Liver (tissue), 9 donors: Measurements from ENCODE around the gene PNKD. TPM values are rescaled to one million over a fixed set of nuclear protein-coding genes. Genes with fewer than 3 reads are reported as not detected.

Source experiments
- DNase-seq: peaks from one replicate; pipeline ENCODE4 v3.0.0-alpha.2; 2017; ENCODE audit warnings: low spot score
- H3K27ac ChIP-seq, 2 donors: one replicate each; pipeline ENCODE4 v1.7.0; 2013; ENCODE audit warnings: inconsistent platforms in 2 of 2, low read length in 2 of 2, control low read depth in 1 of 2, low read depth in 1 of 2, mild to moderate bottlenecking in 1 of 2
- H3K27me3 ChIP-seq, 4 donors: one replicate each; pipeline versions ENCODE4 v1.6.1 to v1.7.0; 2013; ENCODE audit warnings: low read length in 3 of 4, inconsistent platforms in 1 of 4, mild to moderate bottlenecking in 1 of 4, moderate library complexity in 1 of 4; ENCODE audit not compliant: control insufficient read depth in 4 of 4, insufficient read depth in 4 of 4
- H3K36me3 ChIP-seq, 4 donors: one replicate each; pipeline versions ENCODE4 v1.6.1 to v1.7.0; 2013; ENCODE audit warnings: low read length in 3 of 4, mild to moderate bottlenecking in 3 of 4, low read depth in 1 of 4, moderate library complexity in 1 of 4; ENCODE audit not compliant: control insufficient read depth in 4 of 4, insufficient read depth in 3 of 4
- H3K4me1 ChIP-seq, 4 donors: one replicate each; pipeline versions ENCODE4 v1.6.1 to v1.7.0; 2013; ENCODE audit warnings: low read length in 3 of 4, mild to moderate bottlenecking in 3 of 4, moderate library complexity in 1 of 4; ENCODE audit not compliant: control insufficient read depth in 4 of 4, insufficient read depth in 4 of 4
- H3K4me3 ChIP-seq, 3 donors: one replicate each; pipeline versions ENCODE4 v1.6.1 to v1.7.0; 2013; ENCODE audit warnings: low read length in 3 of 3, control low read depth in 1 of 3, low read depth in 1 of 3, mild to moderate bottlenecking in 1 of 3
- H3K9ac ChIP-seq, 2 donors: one replicate each; pipeline ENCODE4 v1.7.0; 2013; ENCODE audit warnings: low read length in 2 of 2, mild to moderate bottlenecking in 2 of 2, moderate library complexity in 2 of 2, control low read depth in 1 of 2, low read depth in 1 of 2
- H3K9me3 ChIP-seq, 4 donors: one replicate each; pipeline versions ENCODE4 v1.6.1 to v1.7.0; 2013; ENCODE audit warnings: low read length in 3 of 4; ENCODE audit not compliant: control insufficient read depth in 4 of 4
- ATF3 ChIP-seq: IDR thresholded peaks from 2 replicates; pipeline ENCODE4 v1.6.1; 2016; ENCODE audit warnings: antibody characterized with exemption
- EGR1 ChIP-seq, 2 donors: IDR thresholded peaks; 2 replicates each; pipeline ENCODE4 v1.6.1; 2016 to 2018; ENCODE audit warnings: antibody characterized with exemption in 2 of 2, low read depth in 2 of 2
- FOXA1 ChIP-seq: IDR thresholded peaks from 2 replicates; pipeline ENCODE4 v1.6.1; 2016; ENCODE audit warnings: antibody characterized with exemption
- FOXA2 ChIP-seq: IDR thresholded peaks from 2 replicates; pipeline ENCODE4 v1.6.1; 2016; ENCODE audit warnings: antibody characterized with exemption
- HNF4A ChIP-seq, 2 donors: conservative IDR thresholded peaks; 2 replicates each; pipeline ENCODE4 v1.6.1; 2016; ENCODE audit warnings: antibody characterized with exemption in 2 of 2, mild to moderate bottlenecking in 2 of 2
- HNF4G ChIP-seq: IDR thresholded peaks from 2 replicates; pipeline ENCODE4 v1.6.1; 2016; ENCODE audit warnings: antibody characterized with exemption
- JUND ChIP-seq, 2 donors: IDR thresholded peaks; 2 replicates each; pipeline ENCODE4 v1.6.1; 2016; ENCODE audit warnings: antibody characterized with exemption in 2 of 2
- NR2F2 ChIP-seq: IDR thresholded peaks from 2 replicates; pipeline ENCODE4 v1.6.1; 2016; ENCODE audit warnings: antibody characterized with exemption
- RAD21 ChIP-seq, 2 donors: IDR thresholded peaks; 2 replicates each; pipeline ENCODE4 v1.6.1; 2016; ENCODE audit warnings: antibody characterized with exemption in 2 of 2, mild to moderate bottlenecking in 2 of 2
- REST ChIP-seq: IDR thresholded peaks from 2 replicates; pipeline ENCODE4 v1.6.1; 2016; ENCODE audit warnings: antibody characterized with exemption, mild to moderate bottlenecking
- RXRA ChIP-seq, 2 donors: IDR thresholded peaks; 2 replicates each; pipeline ENCODE4 v1.6.1; 2017 to 2018; ENCODE audit warnings: antibody characterized with exemption in 2 of 2, mild to moderate bottlenecking in 1 of 2
- SP1 ChIP-seq: IDR thresholded peaks from 2 replicates; pipeline ENCODE4 v1.6.1; 2018; ENCODE audit warnings: antibody characterized with exemption, mild to moderate bottlenecking
- TAF1 ChIP-seq: conservative IDR thresholded peaks from 2 replicates; pipeline ENCODE4 v1.6.1; 2016; ENCODE audit warnings: antibody characterized with exemption, mild to moderate bottlenecking
- YY1 ChIP-seq: IDR thresholded peaks from 2 replicates; pipeline ENCODE4 v1.6.1; 2016; ENCODE audit warnings: antibody characterized with exemption, mild to moderate bottlenecking
- ZBTB33 ChIP-seq: IDR thresholded peaks from 2 replicates; pipeline ENCODE4 v1.6.1; 2016; ENCODE audit warnings: antibody characterized with exemption
- WGBS: extraction: QIAGEN DNeasy Blood & Tissue Kit; methylation state at CpG from one replicate; pipeline ENCODE4 v1.1.7; 2013; 5-methylcytosine and 5-hydroxymethylcytosine counted together
- polyA plus RNA-seq, 2 donors: library from polyadenylated mRNA; stranded (reverse) in 1 of 2; unstranded in 1 of 2; fragments of 200-250 nt in 1 of 2; fragments of >200 nt in 1 of 2; fragmentation: Nextera tagmentation in 1 of 2; extraction: Ambion mirVana in 1 of 2; gene quantifications; one replicate each; pipeline versions ENCODE4 v1.2.1 to v1.2.3, GENCODE V29; 2013 to 2015
- total RNA-seq, 2 donors: library from RNA; depleted of rRNA; stranded (reverse); fragments of >200 nt; gene quantifications; one replicate each; pipeline ENCODE4 v1.2.3, GENCODE V29; 2014
- TF ChIP-seq, protein P1 (sequence below): IDR thresholded peaks from 2 replicates; pipeline ENCODE4 v1.6.1; 2016; ENCODE audit warnings: antibody characterized with exemption
- donor health status: healthy.
- donor health status: healthy.
- donor health status: healthy.
- donor health status: healthy.
- donor health status: healthy.

PNKD gene
- total and polyA plus RNA-seq, 4 donors, result 28.5 to 161 (median 94.9) TPM

DNA sequence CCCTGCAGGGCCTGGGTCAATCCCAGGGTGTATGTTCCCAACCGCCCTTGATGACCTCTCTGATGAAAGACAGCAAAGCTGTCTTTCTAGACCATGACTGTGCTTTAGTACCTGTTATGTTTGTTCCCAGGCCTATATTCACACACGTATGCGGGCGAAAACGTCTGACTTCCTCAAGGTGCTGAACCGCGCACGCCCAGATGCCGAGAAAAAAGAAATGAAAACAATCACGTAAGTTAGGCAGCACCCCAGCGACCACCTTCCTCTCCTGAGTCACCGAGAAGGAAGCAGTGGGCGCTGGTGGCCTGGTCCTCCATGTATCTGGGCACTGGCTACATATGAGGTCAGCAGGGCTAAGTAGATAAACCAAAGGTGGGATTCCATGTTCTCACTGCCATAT lies 20.6 kb upstream of the PNKD start:
- no peak overlapping the region for H3K9ac ChIP-seq
- DNase-seq, result no peak

DNA sequence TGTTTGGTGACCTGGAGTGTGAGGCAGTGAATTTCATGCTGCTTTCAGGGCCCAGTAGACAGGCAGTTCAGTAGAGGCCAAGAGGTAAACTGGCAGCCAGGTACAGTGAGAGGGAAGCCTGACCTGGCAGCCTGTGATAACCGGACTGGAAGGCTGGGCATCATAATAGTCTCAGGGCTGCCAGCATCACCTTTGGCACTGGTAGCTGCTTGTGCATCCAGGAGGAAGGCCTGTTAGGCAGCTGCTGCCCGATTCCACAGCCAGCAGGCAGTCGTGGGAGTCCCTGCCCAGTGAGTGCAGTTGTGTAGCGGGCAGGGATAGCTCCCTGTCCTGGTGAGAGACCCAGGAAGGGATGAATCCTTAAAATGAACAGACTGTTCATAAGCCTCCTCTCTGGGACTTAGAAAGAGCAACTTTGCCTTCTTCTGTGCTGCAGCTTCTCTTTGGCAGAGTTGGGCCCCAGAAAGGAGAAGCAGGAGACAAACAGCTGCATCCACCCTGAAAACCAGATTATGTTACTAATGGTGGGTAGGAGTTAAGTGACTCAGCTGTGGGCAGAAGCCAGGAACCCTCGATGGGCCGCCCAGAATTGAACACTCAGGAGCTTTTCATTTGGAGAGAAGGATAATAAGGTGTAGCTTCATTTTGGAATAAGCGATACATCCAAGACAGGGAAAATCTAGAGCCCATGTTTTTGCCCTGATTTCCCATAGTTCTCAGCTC lies 17.6 kb upstream of the PNKD start:
- H3K4me3 ChIP-seq, result no peak overlapping the region
- H3K36me3 ChIP-seq, result peaks cover 13 to 76% (median 61%) of the 10 kb centered on the region in 4 donors
- H3K27me3 ChIP-seq, result no peaks in the 10 kb centered on the region
- WGBS, result 88% methylated on average over 7 of the region's 7 CpGs
- H3K4me1 ChIP-seq, result no peaks in the 10 kb centered on the region
- TF ChIP-seq RAD21 (IDR thresholded peaks at IDR 0.05) (no peak), FOXA1 (no peak), SP1 (no peak), YY1 (no peak), RXRA (IDR thresholded peaks at IDR 0.05) (no peak), HNF4A (conservative IDR thresholded peaks at IDR 0.05) (no peak), EGR1 (IDR thresholded peaks at IDR 0.05; ENCODE audit: low read depth in 2 of 2) (no peak), TAF1 (no peak), HNF4G (no peak), JUND (IDR thresholded peaks at IDR 0.05) (no peak), FOXA2 (no peak), ATF3 (no peak), NR2F2 (no peak), ZBTB33 (no peak), REST (no peak)
- TF ChIP-seq, protein P1, sequence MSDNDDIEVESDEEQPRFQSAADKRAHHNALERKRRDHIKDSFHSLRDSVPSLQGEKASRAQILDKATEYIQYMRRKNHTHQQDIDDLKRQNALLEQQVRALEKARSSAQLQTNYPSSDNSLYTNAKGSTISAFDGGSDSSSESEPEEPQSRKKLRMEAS, result no peak
- no peak overlapping the region for H3K27ac ChIP-seq
- H3K9ac ChIP-seq, result no peak overlapping the region
- no peaks in the 10 kb centered on the region for H3K9me3 ChIP-seq
- DNase-seq, result no peak

More for the DNA sequence above, 20.6 kb upstream of the PNKD start:
- no peak for TF ChIP-seq HNF4G
- no peak for TF ChIP-seq FOXA2
- TF ChIP-seq FOXA1, result no peak
- TF ChIP-seq SP1, result no peak
- TF ChIP-seq, protein P1, result no peak
- TF ChIP-seq REST, result no peak
- TF ChIP-seq RAD21 (IDR thresholded peaks at IDR 0.05), result no peak
- TF ChIP-seq NR2F2, result no peak
- Histone ChIP-seq H3K9me3 (no peaks in the 10 kb centered on the region), H3K27me3 (no peaks in the 10 kb centered on the region), H3K4me3 (no peak overlapping the region), H3K4me1 (no peaks in the 10 kb centered on the region), H3K27ac (no peak overlapping the region), H3K36me3 (peaks cover 18 to 89% (median 70%) of the 10 kb centered on the region in 4 donors)
- WGBS, result 94% methylated on average over 13 of the region's 13 CpGs
